ENCODE measurements around the gene AGL. TPM values are rescaled to one million over a fixed set of nuclear protein-coding genes. Genes with fewer than 3 reads are reported as not detected.
"Not testable (repeated sequence)": the region's sequence is repeated elsewhere in the genome, so short reads cannot be mapped to it uniquely, and the experiment has no call there.

The AGL gene
- total RNA-seq, 1 donor: 12.5 TPM

DNA sequence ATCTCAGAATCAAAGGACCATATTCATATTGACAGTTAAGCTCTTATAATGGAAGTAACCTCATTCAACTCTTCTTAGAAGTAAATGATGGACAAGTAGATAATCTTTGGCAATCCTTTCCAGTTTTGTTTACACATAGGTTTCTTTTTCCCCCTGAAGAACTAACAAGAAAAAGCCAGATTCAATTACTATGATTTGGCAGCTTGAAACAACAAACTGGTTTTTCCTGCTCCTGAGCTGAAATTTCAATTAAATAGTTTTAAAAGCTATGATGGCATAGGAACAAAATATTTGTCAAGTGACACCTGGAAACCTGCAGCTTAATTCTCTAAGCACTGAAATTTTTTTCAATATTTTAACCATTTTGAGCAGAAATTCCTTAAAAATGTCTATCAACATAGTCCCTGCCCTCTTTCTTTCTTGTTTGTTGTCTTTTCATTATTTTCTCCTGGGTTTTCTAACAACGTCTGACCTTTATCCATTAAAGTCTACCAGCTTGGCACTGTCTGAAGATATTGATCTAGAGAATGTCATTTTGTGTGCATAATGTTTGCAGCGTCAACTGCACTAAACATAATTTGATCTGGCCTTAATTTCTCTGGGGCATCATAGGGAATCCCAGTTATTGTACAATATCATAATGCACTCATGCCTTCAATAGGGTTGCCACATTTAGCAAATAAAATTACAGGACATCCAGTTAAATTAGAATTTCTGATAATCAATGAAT, 115.7 kb downstream of the AGL start:
- no peak for DNase-seq (ENCODE audit: low read depth)

DNA sequence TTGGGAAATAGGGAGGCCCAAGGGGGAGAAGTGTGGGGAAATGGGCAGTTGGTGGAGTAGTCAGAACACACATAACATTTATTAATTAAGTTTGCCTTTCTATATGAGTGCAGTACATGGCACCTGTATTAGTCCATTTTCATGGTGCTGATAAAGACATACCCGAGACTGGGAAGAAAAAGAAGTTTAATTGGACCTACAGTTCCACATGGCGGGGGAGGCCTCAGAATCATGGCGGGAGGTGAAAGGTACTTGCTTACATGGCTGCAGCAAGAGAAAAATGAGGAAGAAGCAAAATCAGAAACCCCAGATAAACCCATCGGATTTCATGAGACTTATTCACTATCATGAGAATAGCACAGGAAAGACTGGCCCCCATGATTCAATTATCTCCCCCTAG, 118.1 kb downstream of the AGL start:
- TF ChIP-seq CTCF (IDR thresholded peaks at IDR 0.05; ENCODE audit: insufficient read depth, low read depth, low read length): no peak

More for the DNA sequence above, 115.7 kb downstream of the AGL start:
- no peak for TF ChIP-seq CTCF (IDR thresholded peaks at IDR 0.05; ENCODE audit: insufficient read depth, low read depth, low read length)
- no peak overlapping the region for H3K4me3 ChIP-seq (ENCODE audit: low read depth, low read length)

DNA sequence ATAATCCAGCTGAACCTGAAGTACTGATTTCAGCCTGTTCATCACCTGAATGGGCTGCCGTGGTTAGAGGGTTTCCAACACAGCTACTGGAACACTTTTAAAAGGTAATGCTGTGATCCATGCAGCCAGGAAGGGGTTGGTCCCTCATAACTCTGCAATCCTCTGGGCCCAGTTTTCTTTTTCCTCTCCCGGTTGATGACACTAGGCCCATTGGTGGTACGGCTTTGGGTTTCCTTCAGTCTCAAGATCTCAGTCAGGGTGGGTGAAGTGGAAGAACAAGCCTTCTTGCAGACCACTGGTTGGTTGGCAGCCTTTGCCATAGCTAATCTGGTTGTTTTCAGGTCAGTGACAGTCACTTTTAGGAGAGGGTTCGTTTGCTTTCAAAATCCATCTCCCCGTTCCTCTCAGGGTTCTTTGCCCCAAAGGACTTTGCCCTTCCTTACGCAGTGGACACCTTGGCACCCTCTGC, 119.1 kb downstream of the AGL start:
- no peak for DNase-seq (ENCODE audit: low read depth)
- peak overlapping the region; percentile 97 for H3K4me3 ChIP-seq (ENCODE audit: low read depth, low read length)
- TF ChIP-seq CTCF (IDR thresholded peaks at IDR 0.05; ENCODE audit: insufficient read depth, low read depth, low read length): no peak

More for the DNA sequence above, 118.1 kb downstream of the AGL start:
- DNase-seq (ENCODE audit: low read depth): no peak
- no peak overlapping the region for H3K4me3 ChIP-seq (ENCODE audit: low read depth, low read length)

GRCh38 chr1:99969729-99970621, 119.8 kb downstream of the AGL start, which contains the start of gene SLC35A3:
TSS of gene SLC35A3 (plus strand) at chr1:99969996. CDS start at chr1:99993555, 23,559 bp downstream.
- no peak for TF ChIP-seq CTCF (IDR thresholded peaks at IDR 0.05; ENCODE audit: insufficient read depth, low read depth, low read length)
- H3K4me3 ChIP-seq (ENCODE audit: low read depth, low read length): peak within 1 kb of the TSS; percentile 97
- peak; percentile 65 for DNase-seq (ENCODE audit: low read depth)

GRCh38 chr1:99970713-99971255, 120.6 kb downstream of the AGL start:
- no peak for TF ChIP-seq CTCF (IDR thresholded peaks at IDR 0.05; ENCODE audit: insufficient read depth, low read depth, low read length)
- peak overlapping the region; percentile 97 for H3K4me3 ChIP-seq (ENCODE audit: low read depth, low read length)
- DNase-seq (ENCODE audit: low read depth): no peak

GRCh38 chr1:99972066-99972465, 121.9 kb downstream of the AGL start:
- DNase-seq (ENCODE audit: low read depth); H3K4me3 ChIP-seq (ENCODE audit: low read depth, low read length): not testable (repeated sequence)

Small RNAs within 50 kb of the gene (small RNA-seq; reads per million reads assigned to genes)
- not detected for gene AC096949.1

Other genes with a start within 250 kb of the AGL start
- gene PALMD, start 204.2 kb upstream of the AGL start, total RNA-seq: 6.8 and 16.8 TPM in 2 replicates
- 17.7 and 20.7 TPM in 2 replicates for gene FRRS1, start 83.7 kb upstream of the AGL start, total RNA-seq
- 21.6 and 28.1 TPM in 2 replicates for gene SLC35A3, start 119.6 kb downstream of the AGL start, total RNA-seq

All from fibroblast of villous mesenchyme (primary cell).